ENCODE data around the gene ELMO1.

DNA sequence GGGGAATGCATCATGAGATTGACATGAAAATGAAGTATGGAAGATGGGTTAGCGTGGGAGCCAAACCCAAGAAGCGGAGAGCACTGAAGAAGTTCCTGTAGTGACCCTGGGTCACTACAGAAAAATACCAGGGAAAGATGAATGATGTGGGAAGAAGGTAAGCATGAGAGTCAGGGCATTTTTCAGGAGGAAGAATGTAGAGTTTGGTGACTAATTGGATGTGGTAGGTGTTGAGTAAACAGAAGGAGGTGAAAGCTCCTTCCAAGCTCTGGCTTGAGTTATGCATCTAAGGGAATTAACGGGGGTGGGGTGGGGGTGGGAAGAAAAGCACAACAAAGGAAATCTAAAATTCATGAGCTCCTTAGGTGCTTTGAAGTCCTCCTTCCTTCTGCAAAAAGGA, 486.3 kb downstream of the ELMO1 start:
- TF ChIP-seq, protein P1, sequence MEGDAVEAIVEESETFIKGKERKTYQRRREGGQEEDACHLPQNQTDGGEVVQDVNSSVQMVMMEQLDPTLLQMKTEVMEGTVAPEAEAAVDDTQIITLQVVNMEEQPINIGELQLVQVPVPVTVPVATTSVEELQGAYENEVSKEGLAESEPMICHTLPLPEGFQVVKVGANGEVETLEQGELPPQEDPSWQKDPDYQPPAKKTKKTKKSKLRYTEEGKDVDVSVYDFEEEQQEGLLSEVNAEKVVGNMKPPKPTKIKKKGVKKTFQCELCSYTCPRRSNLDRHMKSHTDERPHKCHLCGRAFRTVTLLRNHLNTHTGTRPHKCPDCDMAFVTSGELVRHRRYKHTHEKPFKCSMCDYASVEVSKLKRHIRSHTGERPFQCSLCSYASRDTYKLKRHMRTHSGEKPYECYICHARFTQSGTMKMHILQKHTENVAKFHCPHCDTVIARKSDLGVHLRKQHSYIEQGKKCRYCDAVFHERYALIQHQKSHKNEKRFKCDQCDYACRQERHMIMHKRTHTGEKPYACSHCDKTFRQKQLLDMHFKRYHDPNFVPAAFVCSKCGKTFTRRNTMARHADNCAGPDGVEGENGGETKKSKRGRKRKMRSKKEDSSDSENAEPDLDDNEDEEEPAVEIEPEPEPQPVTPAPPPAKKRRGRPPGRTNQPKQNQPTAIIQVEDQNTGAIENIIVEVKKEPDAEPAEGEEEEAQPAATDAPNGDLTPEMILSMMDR (IDR thresholded peaks at IDR 0.05): no peak
- TF ChIP-seq POLR2A (IDR thresholded peaks at IDR 0.05) (no peak), EP300 (IDR thresholded peaks at IDR 0.05) (no peak)

Data from ovary (tissue), 3 donors.